ENCODE data around the gene S100A2. TPM values are rescaled to one million over a fixed set of nuclear protein-coding genes. Genes with fewer than 3 reads are reported as not detected.

S100A2 gene
- total RNA-seq, 1 experiment from 2014 or later = 4.5 TPM

DNA sequence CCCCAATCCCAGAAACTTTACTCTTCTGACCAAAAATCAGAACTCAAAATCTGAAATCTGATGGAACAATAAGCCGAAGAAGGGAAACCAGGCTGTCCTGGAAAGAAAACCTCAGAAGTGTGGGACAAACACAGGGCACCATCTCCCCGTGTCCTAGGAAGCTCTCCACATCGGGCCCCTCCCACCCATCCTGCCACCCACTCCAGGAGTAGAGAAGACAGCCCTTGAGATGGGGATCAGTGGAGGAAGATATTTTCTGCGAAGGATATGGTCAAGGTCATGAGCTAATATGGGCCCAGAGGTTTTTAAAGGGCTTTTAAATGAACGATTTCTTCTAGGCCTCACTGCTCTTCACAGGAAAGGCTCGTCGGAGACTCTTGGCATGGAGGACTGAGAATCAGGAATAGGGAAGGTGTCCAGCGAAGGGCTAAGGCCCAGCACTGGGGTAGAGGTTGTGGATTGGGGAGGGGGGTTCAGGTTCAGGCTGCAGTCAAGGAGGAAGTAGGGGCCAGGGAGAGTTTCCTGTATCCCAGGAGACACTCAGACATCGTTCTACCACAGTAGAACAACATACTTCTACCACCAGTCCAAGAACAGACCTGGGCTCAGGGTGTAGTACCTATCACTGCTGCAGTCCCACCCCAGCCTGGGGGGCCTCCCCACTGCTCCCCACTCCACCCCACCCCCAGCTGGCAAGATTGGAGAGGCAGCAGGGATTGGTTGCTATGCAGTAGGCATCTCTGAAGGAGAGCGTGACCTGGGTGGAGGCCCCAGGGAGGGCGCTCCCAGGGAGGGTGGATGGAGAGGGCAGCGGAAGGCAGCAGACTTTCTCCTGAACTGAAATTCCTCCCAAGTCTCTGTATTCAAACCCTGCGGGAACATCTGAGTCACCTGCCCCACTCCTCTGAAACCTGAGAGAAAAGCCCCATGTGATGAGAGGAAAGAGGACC is 23.7 kb downstream of the S100A2 start:
- no TSS peak for BruUV-seq (replicated peaks)
- Histone ChIP-seq H3K4me3 (ENCODE audit: low read depth, low read length, poor library complexity, severe bottlenecking) (no peak overlapping the region), H3K4me1 (ENCODE audit: insufficient read depth, low read length, poor library complexity, severe bottlenecking) (peaks cover 45% of the 10 kb centered on the region), H3K27ac (ENCODE audit: low read depth, low read length, poor library complexity, severe bottlenecking) (peak overlapping the region; percentile 62), H3K27me3 (replicated peaks; ENCODE audit: insufficient read depth, low read depth, low read length, poor library complexity) (no peaks in the 10 kb centered on the region), H3K36me3 (ENCODE audit: insufficient read depth, low read length, poor library complexity, severe bottlenecking) (no peaks in the 10 kb centered on the region), H3K9me3 (ENCODE audit: low read depth, low read length, poor library complexity, severe bottlenecking) (no peaks in the 10 kb centered on the region)
- ChIA-PET CTCF (interaction anchor here (0.6 kb wide), 1 partner anchor 47 kb away, joined by 4 read pairs; no protein-coding TSS in a partner anchor), POLR2A (ENCODE audit: low non-redundant PET) (no interaction called here)
- TF ChIP-seq, protein P1, sequence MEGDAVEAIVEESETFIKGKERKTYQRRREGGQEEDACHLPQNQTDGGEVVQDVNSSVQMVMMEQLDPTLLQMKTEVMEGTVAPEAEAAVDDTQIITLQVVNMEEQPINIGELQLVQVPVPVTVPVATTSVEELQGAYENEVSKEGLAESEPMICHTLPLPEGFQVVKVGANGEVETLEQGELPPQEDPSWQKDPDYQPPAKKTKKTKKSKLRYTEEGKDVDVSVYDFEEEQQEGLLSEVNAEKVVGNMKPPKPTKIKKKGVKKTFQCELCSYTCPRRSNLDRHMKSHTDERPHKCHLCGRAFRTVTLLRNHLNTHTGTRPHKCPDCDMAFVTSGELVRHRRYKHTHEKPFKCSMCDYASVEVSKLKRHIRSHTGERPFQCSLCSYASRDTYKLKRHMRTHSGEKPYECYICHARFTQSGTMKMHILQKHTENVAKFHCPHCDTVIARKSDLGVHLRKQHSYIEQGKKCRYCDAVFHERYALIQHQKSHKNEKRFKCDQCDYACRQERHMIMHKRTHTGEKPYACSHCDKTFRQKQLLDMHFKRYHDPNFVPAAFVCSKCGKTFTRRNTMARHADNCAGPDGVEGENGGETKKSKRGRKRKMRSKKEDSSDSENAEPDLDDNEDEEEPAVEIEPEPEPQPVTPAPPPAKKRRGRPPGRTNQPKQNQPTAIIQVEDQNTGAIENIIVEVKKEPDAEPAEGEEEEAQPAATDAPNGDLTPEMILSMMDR (conservative IDR thresholded peaks at IDR 0.05; ENCODE audit: low read depth, low read length) = no peak
- TF ChIP-seq EZH2 (IDR thresholded peaks at IDR 0.05; ENCODE audit: borderline replicate concordance, low read depth, low read length, poor library complexity, severe bottlenecking) = no peak
- intact Hi-C loops (cut with micrococcal nuclease; ENCODE audit: unreplicated experiment) = no loop called here
- DNase-seq (ENCODE audit: low spot score) = no peak

DNA sequence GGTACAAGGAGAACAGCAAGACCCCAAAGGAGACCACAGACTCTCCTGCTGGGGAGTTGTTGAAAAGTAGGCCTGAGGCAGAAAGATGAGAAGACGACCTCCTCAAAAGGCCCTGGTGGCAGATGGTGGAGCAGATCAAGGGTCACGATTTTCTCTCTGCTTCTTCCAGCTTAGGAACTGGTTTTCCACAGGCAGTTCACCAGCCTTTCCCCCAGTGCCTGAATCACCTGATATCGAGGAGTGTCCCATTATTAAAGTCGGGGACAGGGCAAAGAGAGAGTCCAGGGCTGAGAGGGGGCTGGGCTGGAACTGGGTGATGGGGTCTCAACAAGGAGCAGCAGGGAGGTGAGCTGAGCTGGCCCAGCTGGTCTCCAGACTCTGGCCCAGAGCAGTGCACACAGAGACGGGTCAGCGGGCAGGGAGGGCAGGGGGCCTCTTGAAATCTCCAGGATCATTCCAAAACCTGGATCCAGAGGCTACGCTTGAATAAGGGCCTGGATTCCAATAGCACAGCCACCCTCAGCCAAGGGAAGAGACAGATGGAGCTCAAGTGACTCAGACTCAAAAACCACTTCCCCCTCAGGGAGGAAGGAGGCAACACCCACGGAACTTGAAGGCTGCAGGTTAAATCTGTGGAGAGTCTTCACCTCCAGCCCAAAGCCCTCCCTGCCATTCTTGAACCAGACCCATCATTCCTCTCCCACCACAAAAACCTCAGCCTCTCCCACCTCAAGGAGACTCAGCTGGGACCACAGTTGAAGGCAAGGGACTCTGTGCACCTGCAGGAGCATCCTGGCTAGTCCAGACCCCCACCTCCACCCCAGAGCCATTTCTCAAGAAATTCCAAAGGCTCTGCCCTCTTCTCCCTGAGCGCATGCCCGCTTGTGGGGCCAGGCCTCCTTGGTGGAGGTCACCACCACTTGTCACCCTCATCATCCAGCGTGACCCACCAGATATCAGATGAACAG is 25.0 kb downstream of the S100A2 start, which contains the start of gene S100A5:
Gene S100A5, minus strand, starts transcription at position 541 of the 968 bp plus-strand sequence. CDS start 743 bp downstream, outside the sequence.
- BruUV-seq (replicated peaks) = no TSS peak
- H3K9me3 ChIP-seq (ENCODE audit: low read depth, low read length, poor library complexity, severe bottlenecking) = no peaks in the 10 kb centered on the region
- peaks cover 38% of the 10 kb centered on the region for H3K4me1 ChIP-seq (ENCODE audit: insufficient read depth, low read length, poor library complexity, severe bottlenecking)
- TF ChIP-seq, protein P1 (conservative IDR thresholded peaks at IDR 0.05; ENCODE audit: low read depth, low read length) = no peak
- TF ChIP-seq EZH2 (IDR thresholded peaks at IDR 0.05; ENCODE audit: borderline replicate concordance, low read depth, low read length, poor library complexity, severe bottlenecking) = no peak
- H3K27me3 ChIP-seq (replicated peaks; ENCODE audit: insufficient read depth, low read depth, low read length, poor library complexity) = no peaks in the 10 kb centered on the region
- intact Hi-C loops (cut with micrococcal nuclease; ENCODE audit: unreplicated experiment) = no loop called here
- ChIA-PET POLR2A (ENCODE audit: low non-redundant PET) (no interaction called here), CTCF (no interaction called here)
- no peak within 1 kb of the TSS for H3K27ac ChIP-seq (ENCODE audit: low read depth, low read length, poor library complexity, severe bottlenecking)
- no peak for DNase-seq (ENCODE audit: low spot score)
- H3K36me3 ChIP-seq (ENCODE audit: insufficient read depth, low read length, poor library complexity, severe bottlenecking) = no peaks in the 10 kb centered on the region
- no peak within 1 kb of the TSS for H3K4me3 ChIP-seq (ENCODE audit: low read depth, low read length, poor library complexity, severe bottlenecking)

DNA sequence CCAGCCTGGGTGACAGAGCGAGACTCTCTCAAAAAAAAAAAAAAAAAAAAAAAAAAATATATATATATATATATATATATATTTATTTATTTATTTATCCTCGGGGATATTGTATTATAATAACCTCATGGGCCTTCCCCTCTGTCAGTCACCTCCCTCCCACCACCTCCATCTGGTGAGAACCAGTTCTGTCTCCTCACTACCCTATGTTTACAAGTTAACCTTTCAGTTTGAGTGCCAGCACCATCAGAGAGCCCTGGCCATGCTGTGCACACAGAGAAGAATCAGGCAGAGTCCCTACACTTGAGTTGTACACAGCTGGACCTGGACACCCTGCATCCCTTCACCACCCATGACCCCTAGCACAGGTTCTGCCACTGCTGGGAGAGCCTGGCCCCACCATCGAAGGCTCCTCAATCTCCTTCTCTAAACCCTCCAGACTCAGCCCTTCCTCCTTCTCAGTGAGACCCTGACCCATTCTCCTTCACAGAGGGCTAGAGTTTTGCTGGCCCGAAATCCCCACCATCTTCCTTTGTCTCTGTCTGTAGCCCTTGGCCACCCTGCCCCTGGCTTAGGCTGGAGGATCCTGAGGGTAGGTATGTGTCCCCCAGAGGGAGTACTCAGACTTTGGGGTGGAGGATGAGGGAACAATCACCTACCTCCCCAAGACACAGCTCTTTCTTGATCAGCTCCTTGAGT is 26.1 kb downstream of the S100A2 start:
- H3K4me1 ChIP-seq (ENCODE audit: insufficient read depth, low read length, poor library complexity, severe bottlenecking) = peaks cover 32% of the 10 kb centered on the region
- intact Hi-C loops (cut with micrococcal nuclease; ENCODE audit: unreplicated experiment) = no loop called here
- H3K9me3 ChIP-seq (ENCODE audit: low read depth, low read length, poor library complexity, severe bottlenecking) = no peaks in the 10 kb centered on the region
- BruUV-seq (replicated peaks) = no TSS peak
- no peaks in the 10 kb centered on the region for H3K27me3 ChIP-seq (replicated peaks; ENCODE audit: insufficient read depth, low read depth, low read length, poor library complexity)
- H3K36me3 ChIP-seq (ENCODE audit: insufficient read depth, low read length, poor library complexity, severe bottlenecking) = no peaks in the 10 kb centered on the region
- TF ChIP-seq, protein P1 (conservative IDR thresholded peaks at IDR 0.05; ENCODE audit: low read depth, low read length) = no peak
- TF ChIP-seq EZH2 (IDR thresholded peaks at IDR 0.05; ENCODE audit: borderline replicate concordance, low read depth, low read length, poor library complexity, severe bottlenecking) = no peak
- no peak overlapping the region for H3K27ac ChIP-seq (ENCODE audit: low read depth, low read length, poor library complexity, severe bottlenecking)
- H3K4me3 ChIP-seq (ENCODE audit: low read depth, low read length, poor library complexity, severe bottlenecking) = no peak overlapping the region
- no peak for DNase-seq (ENCODE audit: low spot score)
- POLR2A ChIA-PET (ENCODE audit: low non-redundant PET) = no interaction called here
- CTCF ChIA-PET = no interaction called here

All from A673 (cell line).